Astrocyte of the hippocampus (primary cell): ENCODE measurements around the gene AFF3.

Experiments
- DNase-seq: peaks from one replicate; pipeline ENCODE4 v3.0.0; 2011; ENCODE audit warnings: low read depth, low spot score

AFF3 gene

GRCh38 chr2:99496021-99496420 lies 646.4 kb downstream of the AFF3 start:
- DNase-seq: no peak
